H1 (cell line): ENCODE data around the gene ZFP64. TPM values are rescaled to one million over a fixed set of nuclear protein-coding genes. Genes with fewer than 3 reads are reported as not detected.
A peak's percentile ranks its signal among the peaks of the same experiment; 100 is the strongest.

Experiments
- CTCF ChIA-PET: fragments of 300-600 bp; sonication (Branson Sonifier 250); formaldehyde crosslinking; loops from one replicate; lab custom pipeline; 2021; ENCODE audit not compliant: partially characterized antibody; lab: Charles Lee
- POLR2A ChIA-PET: fragments of 300-600 bp; sonication (Branson Sonifier 250); formaldehyde crosslinking; loops from one replicate; lab custom pipeline; 2021; ENCODE audit warnings: inconsistent platforms; ENCODE audit not compliant: partially characterized antibody; lab: Charles Lee
- DNase-seq, 2 experiments: peaks; one replicate each; pipeline versions ENCODE4 v3.0.0 to v3.0.0-alpha.2; 2010 to 2022; ENCODE audit warnings: low spot score in 2 of 2, low read depth in 1 of 2, mixed read lengths in 1 of 2
- FAIRE-seq: peaks from 2 replicates; lab custom pipeline; 2011; peaks lifted over from hg19 to GRCh38; lab: Jason Lieb, UNC
- H2AFZ ChIP-seq: 2 replicates; pipeline ENCODE4 v1.8.1; 2012; ENCODE audit warnings: low read length, inconsistent platforms
- H2AK5ac ChIP-seq: 2 replicates; pipeline ENCODE4 v1.6.1; 2013; ENCODE audit warnings: low read depth, low read length
- H2BK120ac ChIP-seq: replicated peaks from 2 replicates; pipeline ENCODE3; 2013; ENCODE audit warnings: low read depth, low read length, inconsistent platforms
- H2BK12ac ChIP-seq: 2 replicates; pipeline ENCODE4 v1.6.1; 2013; ENCODE audit warnings: low read depth, low read length
- H2BK15ac ChIP-seq: 2 replicates; pipeline ENCODE4 v1.6.1; 2013; ENCODE audit warnings: low read length
- H2BK20ac ChIP-seq: 2 replicates; pipeline ENCODE4 v1.6.1; 2013; ENCODE audit warnings: low read length
- H2BK5ac ChIP-seq: 2 replicates; pipeline ENCODE4 v1.6.1; 2013; ENCODE audit warnings: low read depth, low read length
- H3K14ac ChIP-seq: 2 replicates; pipeline ENCODE4 v1.6.1; 2013; ENCODE audit warnings: inconsistent platforms; ENCODE audit not compliant: insufficient read length
- H3K18ac ChIP-seq: 2 replicates; pipeline ENCODE4 v1.6.1; 2013; ENCODE audit warnings: low read length; ENCODE audit errors: extremely low read depth
- H3K23ac ChIP-seq: 2 replicates; pipeline ENCODE4 v1.6.1; 2013; ENCODE audit warnings: inconsistent platforms; ENCODE audit not compliant: insufficient read length
- H3K23me2 ChIP-seq: 2 replicates; pipeline ENCODE4 v1.6.1; 2013; ENCODE audit warnings: low read depth, low read length
- H3K27ac ChIP-seq: 2 replicates; pipeline ENCODE4 v1.6.1; 2011; ENCODE audit warnings: low read depth, low read length, inconsistent platforms
- H3K27me3 ChIP-seq, 4 experiments: replicated peaks in 1 of 4; 1 replicate in 1 of 4; 2 replicates in 3 of 4; pipeline versions ENCODE4 v1.6.1 to v1.8.1; 2011 to 2013; ENCODE audit warnings: low read length in 3 of 4, mild to moderate bottlenecking in 3 of 4, inconsistent platforms in 2 of 4, mixed read lengths in 2 of 4, moderate library complexity in 1 of 4; ENCODE audit not compliant: control insufficient read depth in 3 of 4, insufficient read depth in 3 of 4; ENCODE audit errors: extremely low read depth in 1 of 4
- H3K36me3 ChIP-seq, 4 experiments: 2 replicates each; pipeline versions ENCODE4 v1.6.1 to v1.8.1; 2011 to 2013; ENCODE audit warnings: mild to moderate bottlenecking in 4 of 4, low read length in 3 of 4, moderate library complexity in 2 of 4, control low read depth in 1 of 4, inconsistent platforms in 1 of 4; ENCODE audit not compliant: insufficient read depth in 4 of 4, control insufficient read depth in 2 of 4
- H3K4ac ChIP-seq: replicated peaks from 2 replicates; pipeline ENCODE3; 2013; ENCODE audit warnings: low read length, low read depth, mixed read lengths, inconsistent platforms; ENCODE audit not compliant: insufficient read length
- H3K4me1 ChIP-seq, 4 experiments: replicated peaks in 1 of 4; 1 replicate in 1 of 4; 2 replicates in 3 of 4; pipeline versions ENCODE4 v1.6.1 to v1.8.1; 2011 to 2013; ENCODE audit warnings: low read length in 3 of 4, inconsistent platforms in 2 of 4, mixed read lengths in 1 of 4; ENCODE audit not compliant: insufficient read depth in 4 of 4, control insufficient read depth in 3 of 4
- H3K4me2 ChIP-seq, 2 experiments: 2 replicates each; pipeline versions ENCODE4 v1.6.1 to v1.8.1; 2011 to 2013; ENCODE audit warnings: low read depth in 2 of 2, low read length in 2 of 2, control low read depth in 1 of 2, inconsistent platforms in 1 of 2, mild to moderate bottlenecking in 1 of 2; ENCODE audit not compliant: insufficient read depth in 1 of 2
- H3K4me3 ChIP-seq, 4 experiments: fragments of 200-600, 300-600 bp in 1 of 4; sonication (generic), shearing (Covaris generic), sonication (Bioruptor Twin) in 1 of 4; 2 replicates each; pipeline versions ENCODE4 v1.5.1 to v1.8.1; 2011 to 2016; ENCODE audit warnings: low read length in 4 of 4, low read depth in 3 of 4, control low read depth in 2 of 4, inconsistent platforms in 2 of 4, mild to moderate bottlenecking in 2 of 4, mixed read lengths in 1 of 4, moderate library complexity in 1 of 4; ENCODE audit not compliant: insufficient read depth in 2 of 4; ENCODE audit errors: extremely low read depth in 1 of 4
- H3K56ac ChIP-seq: replicated peaks from 2 replicates; pipeline ENCODE3; 2013; ENCODE audit warnings: low read depth, mild to moderate bottlenecking, mixed read lengths, low read length, inconsistent platforms; ENCODE audit not compliant: insufficient read length
- H3K79me1 ChIP-seq: 2 replicates; pipeline ENCODE4 v1.6.1; 2013; ENCODE audit warnings: low read depth, low read length, control low read depth
- H3K79me2 ChIP-seq, 2 experiments: 2 replicates each; pipeline versions ENCODE4 v1.6.1 to v1.8.1; 2012 to 2013; ENCODE audit warnings: low read length in 2 of 2, mild to moderate bottlenecking in 2 of 2, inconsistent platforms in 1 of 2; ENCODE audit not compliant: insufficient read depth in 2 of 2, control insufficient read depth in 1 of 2
- H3K9ac ChIP-seq, 4 experiments: replicated peaks in 1 of 4; 1 replicate in 1 of 4; 2 replicates in 3 of 4; pipeline versions ENCODE4 v1.6.1 to v1.8.1; 2011 to 2013; ENCODE audit warnings: low read depth in 3 of 4, low read length in 3 of 4, control low read depth in 2 of 4, mild to moderate bottlenecking in 2 of 4, moderate library complexity in 2 of 4, inconsistent platforms in 1 of 4; ENCODE audit errors: extremely low read depth in 1 of 4
- H3K9me3 ChIP-seq, 2 experiments: 2 replicates each; pipeline versions ENCODE4 v1.6.1 to v1.8.1; 2012 to 2013; ENCODE audit warnings: mild to moderate bottlenecking in 2 of 2, moderate library complexity in 2 of 2, control low read depth in 1 of 2, inconsistent platforms in 1 of 2, low read depth in 1 of 2, low read length in 1 of 2, mixed read lengths in 1 of 2; ENCODE audit not compliant: insufficient read depth in 2 of 2
- H4K20me1 ChIP-seq, 2 experiments: replicated peaks in 1 of 2; 2 replicates each; pipeline versions ENCODE3 to v1.8.1; 2011 to 2013; ENCODE audit warnings: inconsistent platforms in 2 of 2, low read length in 2 of 2, mild to moderate bottlenecking in 1 of 2; ENCODE audit not compliant: insufficient read depth in 2 of 2, control insufficient read depth in 1 of 2
- H4K5ac ChIP-seq: 2 replicates; pipeline ENCODE4 v1.6.1; 2013; ENCODE audit warnings: low read length, low read depth, mixed read lengths, inconsistent platforms; ENCODE audit not compliant: insufficient read length
- H4K8ac ChIP-seq: 2 replicates; pipeline ENCODE4 v1.8.0; 2013; ENCODE audit warnings: mild to moderate bottlenecking, moderate library complexity, low read length, inconsistent platforms; ENCODE audit not compliant: insufficient read depth; ENCODE audit errors: extremely low read depth
- H4K91ac ChIP-seq: replicated peaks from 2 replicates; pipeline ENCODE3; 2013; ENCODE audit warnings: low read length, mixed read lengths, inconsistent platforms; ENCODE audit not compliant: insufficient read length
- CTCF ChIP-seq, 3 experiments: IDR thresholded peaks; 1 replicate in 2 of 3; 2 replicates in 1 of 3; pipeline versions ENCODE4 v1.5.1 to v1.6.1; 2011; ENCODE audit warnings: low read length in 3 of 3, mild to moderate bottlenecking in 3 of 3, inconsistent platforms in 2 of 3, low read depth in 1 of 3, moderate library complexity in 1 of 3; ENCODE audit not compliant: insufficient read depth in 1 of 3; ENCODE audit errors: control extremely low read depth in 1 of 3
- FOSL1 ChIP-seq: IDR thresholded peaks from 2 replicates; pipeline ENCODE4 v1.6.1; 2011; ENCODE audit warnings: mild to moderate bottlenecking, low read depth, low read length, moderate library complexity; ENCODE audit not compliant: insufficient read depth
- RAD21 ChIP-seq, 2 experiments: IDR thresholded peaks in 1 of 2; conservative IDR thresholded peaks in 1 of 2; 2 replicates each; pipeline ENCODE4 v1.6.1; 2011; ENCODE audit warnings: low read depth in 2 of 2, low read length in 2 of 2, improper control_type of control experiment in 1 of 2, inconsistent platforms in 1 of 2, mild to moderate bottlenecking in 1 of 2, moderate library complexity in 1 of 2
- SUZ12 ChIP-seq: fragments of 200-600 bp; sonication (generic); IDR thresholded peaks from 2 replicates; pipeline ENCODE4 v1.6.1; 2012; ENCODE audit warnings: mild to moderate bottlenecking, inconsistent platforms, low read length, moderate library complexity, mixed read lengths
- YY1 ChIP-seq: IDR thresholded peaks from 2 replicates; pipeline ENCODE4 v1.6.1; 2011; ENCODE audit warnings: low read depth, mild to moderate bottlenecking, low read length
- WGBS, 2 experiments: shearing (Covaris generic) in 1 of 2; methylation state at CpG; one replicate each; pipeline versions ENCODE4 v1.1.6 to v1.1.7; 2013 to 2015; ENCODE audit warnings: low lambda C conversion rate in 2 of 2, mixed read lengths in 2 of 2, inconsistent platforms in 1 of 2, low coverage in 1 of 2, missing lambda C conversion rate in 1 of 2; ENCODE audit not compliant: insufficient replicate concordance in 2 of 2, insufficient coverage in 1 of 2, insufficient read length in 1 of 2; ENCODE audit errors: extremely low coverage in 1 of 2, missing lambda C conversion rate in 1 of 2; 5-methylcytosine and 5-hydroxymethylcytosine counted together
- polyA plus RNA-seq, 7 experiments: library from polyadenylated mRNA; depleted of rRNA in 3 of 7; stranded (reverse) in 5 of 7; unstranded in 2 of 7; fragments of >200 nt in 5 of 7; fragments of 200-250 nt in 2 of 7; gene quantifications; 1 replicate in 5 of 7; 2 replicates in 1 of 7; 4 replicates in 1 of 7; pipeline versions ENCODE4 v1.2.1 to v1.2.3, GENCODE V29; 2011 to 2013; ENCODE audit warnings: missing spikeins in 2 of 7, mixed read lengths in 2 of 7
- total RNA-seq: library from RNA; stranded (reverse); fragmentation: NEBNext Ultra II Directional; extraction: Animal tissue kit (Norgen Biotek cat#: 25700); gene quantifications from 2 replicates; pipeline ENCODE4 v1.2.1, GENCODE V29; 2021

The ZFP64 gene
- total and polyA plus RNA-seq, 2 of the 8 experiments (the other 6 are each of a cell fraction or from before 2014, with no cell fraction given): 25.3 to 43.7 TPM

- FAIRE-seq (peak; percentile 78), DNase-seq (no peak)
- Histone ChIP-seq H3K18ac (no peak overlapping the region), H4K91ac (no peak overlapping the region), H2BK20ac (no peak overlapping the region), H3K79me1 (no peaks in the 10 kb centered on the region), H4K8ac (no peak overlapping the region), H3K27me3 (no peaks in the 10 kb centered on the region), H3K23me2 (no peaks in the 10 kb centered on the region), H4K5ac (no peak overlapping the region), H3K4ac (no peak overlapping the region), H3K4me3 (no peak overlapping the region), H2BK12ac (no peak overlapping the region), H3K79me2 (no peaks in the 10 kb centered on the region), H2AK5ac (no peak overlapping the region), H3K23ac (no peak overlapping the region), H3K56ac (no peak overlapping the region), H3K4me1 (no peaks in the 10 kb centered on the region), H3K27ac (no peak overlapping the region), H2BK15ac (no peak overlapping the region), H3K9me3 (no peaks in the 10 kb centered on the region; a peak in 1 of 4 replicates), H2BK120ac (no peak overlapping the region), H3K9ac (no peak overlapping the region), H3K4me2 (no peak overlapping the region), H4K20me1 (peaks cover 0 to 2% of the 10 kb centered on the region in 2 experiments), H2AFZ (no peak overlapping the region), H3K14ac (no peak overlapping the region), H3K36me3 (peaks cover 2 to 13% (median 6%) of the 10 kb centered on the region in 4 experiments; a peak in 6 of 8 replicates), H2BK5ac (no peak overlapping the region)
- ChIA-PET CTCF (interaction anchor here (0.6 to 3.1 kb wide), 10 partner anchors 10 to 1276 kb away, joined by 3 to 12 read pairs (median 4); no protein-coding TSS in a partner anchor), POLR2A (no interaction called here)
- WGBS, 2 experiments: 71% methylated on average over 2 of the region's 2 CpGs; no CpG with 5 or more reads in 1 of the 2 experiments
- TF ChIP-seq CTCF (IDR thresholded peaks at IDR 0.05; ENCODE audit: control extremely low read depth in 1 of 3, insufficient read depth in 1 of 3, low read depth in 1 of 3, low read length in 3 of 3): peak in 2 of 3 experiments; percentile 51 to 78; a peak in 2 of 4 replicates
- no peak for TF ChIP-seq FOSL1
- TF ChIP-seq RAD21 (IDR thresholded peaks at IDR 0.05 in 1 of 2, conservative IDR thresholded peaks at IDR 0.05 in 1 of 2; ENCODE audit: low read depth in 2 of 2, low read length in 2 of 2): peak; percentile 66 to 68
- TF ChIP-seq SUZ12: no peak
- TF ChIP-seq YY1: peak; percentile 34; the same call in 1 of the 2 replicates
Observed at GRCh38 chr20:52150440-52151258, 40.9 kb downstream of the ZFP64 start.
